ENCODE results near the gene SMIM11.
"Not testable (repeated sequence)": the region's sequence is repeated elsewhere in the genome, so short reads cannot be mapped to it uniquely, and the experiment has no call there.

SMIM11 gene

GRCh38 chr21:34407294-34407693 is 32.0 kb downstream of the SMIM11 start:
- not testable (repeated sequence) for DNase-seq (ENCODE audit: low read depth in 1 of 2, low spot score in 1 of 2)

- DNase-seq (ENCODE audit: low read depth in 1 of 2, low spot score in 1 of 2): not testable (repeated sequence)
Measured at GRCh38 chr21:34417448-34418077, 42.3 kb downstream of the SMIM11 start.

GRCh38 chr21:34423805-34424204 is 48.5 kb downstream of the SMIM11 start, which contains the start of gene SMIM34:
Gene SMIM34 (minus strand): TSS chr21:34423951. CDS start chr21:34423839, 112 bp downstream.
- not testable (repeated sequence) for DNase-seq (ENCODE audit: low read depth in 1 of 2, low spot score in 1 of 2)

- DNase-seq (ENCODE audit: low read depth in 1 of 2, low spot score in 1 of 2): not testable (repeated sequence)
Measured at GRCh38 chr21:34427339-34427738, 52.0 kb downstream of the SMIM11 start.

- DNase-seq (ENCODE audit: low read depth in 1 of 2, low spot score in 1 of 2): not testable (repeated sequence)
Measured at GRCh38 chr21:34428441-34428840, 53.1 kb downstream of the SMIM11 start.

- not testable (repeated sequence) for DNase-seq (ENCODE audit: low read depth in 1 of 2, low spot score in 1 of 2)
Measured at GRCh38 chr21:34429710-34430109, 54.4 kb downstream of the SMIM11 start.

All from activated CD4-positive, alpha-beta T cell treated with anti-CD3 and anti-CD28 coated beads, Interleukin-2, amount 50 U/mL, for 24 hours (primary cell).